ENCODE results near the gene RGL2.
"Not testable (repeated sequence)": the region's sequence is repeated elsewhere in the genome, so short reads cannot be mapped to it uniquely, and the experiment has no call there.

RGL2 gene

DNA sequence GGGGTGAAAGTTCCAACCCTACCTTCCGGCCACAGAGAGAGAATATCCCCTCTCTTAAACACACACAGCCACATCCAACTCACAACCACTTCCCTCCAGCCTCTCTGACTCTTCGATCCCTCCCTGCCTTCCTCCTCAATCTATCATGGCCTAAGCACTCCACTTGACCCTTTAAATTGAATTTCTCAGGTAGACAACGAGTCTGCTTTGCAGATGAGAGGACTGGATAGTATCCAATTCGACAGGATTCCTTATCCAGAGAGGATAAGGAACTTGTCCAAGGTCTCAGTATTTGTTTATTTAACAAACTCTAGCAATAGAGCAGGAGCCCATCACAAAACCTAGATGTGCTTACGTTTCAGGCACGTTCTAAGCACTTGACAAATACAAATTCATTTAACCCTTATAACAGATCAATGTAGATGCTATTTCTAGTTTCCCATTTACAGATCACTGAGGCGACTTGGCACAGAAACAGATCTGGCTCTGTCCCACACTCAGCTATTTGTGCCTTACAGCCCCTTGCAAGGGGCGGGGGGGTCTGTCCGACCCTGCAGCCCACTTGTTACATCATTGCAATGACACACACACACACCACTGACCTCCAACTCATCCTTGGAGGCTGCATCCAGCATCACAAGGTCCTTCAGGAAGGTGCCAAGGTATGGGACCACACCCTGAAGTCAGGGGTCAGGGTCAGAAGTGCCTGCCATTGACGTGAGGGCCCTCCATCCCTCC is 4.5 kb downstream of the RGL2 start:
- DNase-seq (ENCODE audit: low read depth in 1 of 2, low spot score in 1 of 2): no peak

DNA sequence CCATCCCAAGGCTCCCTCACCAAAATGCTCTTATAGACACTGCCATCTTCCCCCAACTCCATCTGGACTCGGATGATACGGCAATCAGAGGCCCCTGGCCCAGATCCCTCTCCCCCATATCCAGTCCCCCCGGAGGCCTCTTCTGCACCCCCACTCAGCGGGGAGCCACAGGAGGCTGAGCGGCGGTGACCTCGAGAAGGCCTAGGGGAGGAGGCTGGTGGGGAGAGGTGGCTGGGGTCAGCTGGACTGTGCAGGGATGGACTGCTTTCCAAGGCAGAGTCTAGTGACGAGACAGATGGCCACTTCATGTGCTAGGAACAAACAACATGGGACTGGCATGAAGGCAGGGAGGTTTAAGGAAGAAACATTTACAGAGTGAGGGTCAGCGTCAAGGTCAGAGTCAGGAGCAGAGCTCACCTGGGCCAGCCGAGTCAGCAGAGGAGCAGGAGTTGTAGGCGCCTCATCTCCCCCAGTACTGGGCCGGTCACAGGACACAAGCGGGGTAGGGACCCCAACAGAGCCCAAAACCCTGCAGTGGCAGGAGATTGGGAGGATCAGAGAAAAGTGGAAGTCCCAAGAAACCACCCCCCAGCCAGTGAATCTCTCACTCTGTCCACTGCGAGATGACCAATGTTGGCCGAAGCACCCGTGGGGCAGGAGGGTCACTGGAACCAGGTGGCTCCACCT is 5.6 kb downstream of the RGL2 start:
- no peak for DNase-seq (ENCODE audit: low read depth in 1 of 2, low spot score in 1 of 2)

DNA sequence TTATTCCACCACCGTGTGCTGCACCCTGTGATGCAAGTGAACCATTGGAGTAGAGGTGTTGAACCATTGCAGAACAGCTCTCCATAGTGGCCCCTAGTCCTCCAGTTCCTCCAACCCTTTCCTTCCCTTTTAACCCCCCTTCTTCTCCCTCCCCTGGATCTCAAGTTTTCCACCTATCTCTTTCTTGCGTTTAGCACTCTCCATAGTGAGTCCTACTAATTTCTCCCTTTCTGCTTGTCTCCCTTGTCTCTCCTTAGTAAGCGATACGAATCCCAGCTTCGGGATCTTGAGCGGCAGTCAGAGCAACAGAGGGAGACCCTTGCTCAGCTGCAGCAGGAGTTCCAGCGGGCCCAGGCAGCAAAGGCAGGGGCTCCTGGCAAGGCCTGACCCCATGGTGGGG is 8.3 kb downstream of the RGL2 start:
- DNase-seq (ENCODE audit: low read depth in 1 of 2, low spot score in 1 of 2): no peak

DNA sequence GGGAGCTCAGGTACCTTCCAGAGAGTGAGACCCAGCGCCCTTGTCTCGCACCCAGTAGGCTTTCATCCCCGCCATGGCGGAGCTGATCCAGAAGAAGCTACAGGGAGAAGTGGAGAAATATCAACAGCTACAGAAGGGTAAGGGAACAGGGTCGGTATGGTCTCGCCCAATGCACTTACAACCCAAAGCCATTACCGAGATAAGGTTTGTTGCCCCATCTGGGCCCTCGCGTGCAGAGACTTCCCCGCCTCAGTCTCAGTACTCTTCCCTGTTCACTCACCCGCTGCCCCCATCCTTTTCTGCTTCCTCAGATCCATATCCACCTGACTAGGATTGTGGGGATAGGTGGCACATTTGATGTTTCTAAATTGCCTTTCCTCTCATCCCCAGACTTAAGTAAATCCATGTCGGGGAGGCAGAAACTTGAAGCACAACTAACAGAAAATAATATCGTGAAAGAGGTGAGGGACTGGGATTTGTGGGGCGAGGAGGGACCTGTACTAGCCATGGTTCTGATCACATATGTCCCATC is 8.9 kb downstream of the RGL2 start:
- no peak for DNase-seq (ENCODE audit: low read depth in 1 of 2, low spot score in 1 of 2)

DNA sequence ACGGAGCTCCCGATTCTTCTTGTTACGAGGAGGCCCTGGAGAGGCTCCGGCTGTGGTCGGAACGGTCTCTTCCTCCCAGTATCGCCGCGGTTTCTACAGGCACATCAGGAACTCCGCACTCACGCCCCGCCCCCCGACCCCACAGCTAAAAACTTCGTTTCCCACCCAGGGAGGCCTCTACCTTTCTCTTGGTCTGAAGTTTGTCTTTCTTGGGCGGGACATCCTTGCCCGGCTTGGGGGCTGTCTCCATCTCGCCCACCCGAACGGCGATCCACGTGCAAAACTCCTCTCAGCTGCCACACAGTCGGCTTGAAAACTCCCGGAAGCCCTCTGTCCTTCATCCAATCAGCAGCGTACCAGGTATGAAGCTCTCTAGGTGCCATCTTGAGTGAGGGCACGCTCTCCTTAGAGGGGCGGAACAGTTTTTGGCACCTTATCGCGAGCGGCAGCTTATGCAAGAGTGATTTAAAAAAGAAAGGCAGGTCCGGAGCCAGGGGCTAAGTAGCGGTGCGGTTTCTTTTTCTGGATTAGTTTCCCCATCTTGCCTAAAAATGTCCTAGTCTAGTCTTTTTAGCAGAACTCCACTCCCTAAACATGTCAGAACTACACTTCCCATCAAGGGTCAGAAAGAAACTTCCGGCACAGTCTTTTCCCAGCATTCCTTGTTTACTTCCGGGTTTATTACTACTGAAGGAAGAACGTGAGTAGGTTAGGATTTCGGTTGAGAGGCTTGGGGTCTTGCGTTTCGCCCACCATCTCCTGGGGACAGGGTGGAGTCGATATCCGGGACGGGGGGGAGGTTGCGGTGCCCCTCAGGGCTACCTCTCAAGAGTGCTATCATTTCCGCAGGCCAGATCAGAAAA is 9.6 kb downstream of the RGL2 start, which contains the start of the genes PFDN6 and WDR46:
Gene PFDN6, plus strand, starts transcription at position 681 of the 863 bp plus-strand sequence. CDS start 256 bp downstream, outside the sequence.
Gene WDR46, minus strand, starts transcription at position 319 of the 863 bp plus-strand sequence. Its CDS starts 69 bp downstream, at position 250.
- peak; percentile 47 to 62 for DNase-seq (ENCODE audit: low read depth in 1 of 2, low spot score in 1 of 2)

DNA sequence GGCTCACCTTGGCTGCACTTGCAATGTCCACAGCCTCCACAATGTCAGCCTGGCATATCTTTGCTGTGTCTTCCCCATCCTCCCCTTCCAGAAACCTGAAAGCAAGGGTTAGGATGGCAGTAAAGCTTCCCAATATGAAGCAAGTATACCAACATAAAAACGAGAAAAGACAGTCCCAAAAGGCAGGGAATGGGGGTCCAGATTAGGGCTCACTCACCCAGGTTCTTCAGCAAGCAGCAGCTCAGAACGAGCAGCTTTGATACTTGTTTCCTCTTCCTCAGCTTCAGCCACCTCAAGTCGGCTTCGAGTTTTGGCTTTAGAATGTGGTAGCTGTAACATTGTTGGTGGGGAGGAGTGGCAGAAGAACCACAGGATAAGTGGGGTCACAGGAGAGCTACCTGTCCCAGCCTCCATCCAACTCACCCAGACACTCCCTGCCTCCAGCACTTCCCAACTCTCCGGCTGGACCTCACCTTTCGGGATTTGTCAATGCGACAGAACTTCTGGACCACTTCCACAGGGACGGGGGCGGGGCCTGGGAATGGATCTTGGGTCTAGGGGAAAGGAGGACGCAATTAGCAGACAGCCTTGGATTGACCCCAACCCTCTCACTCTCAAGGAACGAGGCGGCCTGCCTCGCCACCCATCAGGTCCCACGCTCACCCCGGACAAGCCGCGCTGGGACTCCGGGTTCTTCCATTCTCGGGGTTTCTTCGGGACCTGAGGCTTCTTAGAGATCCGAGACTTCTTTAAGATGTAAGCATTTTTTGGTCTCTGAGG is 10.4 kb downstream of the RGL2 start:
- DNase-seq (ENCODE audit: low read depth in 1 of 2, low spot score in 1 of 2): no peak

DNA sequence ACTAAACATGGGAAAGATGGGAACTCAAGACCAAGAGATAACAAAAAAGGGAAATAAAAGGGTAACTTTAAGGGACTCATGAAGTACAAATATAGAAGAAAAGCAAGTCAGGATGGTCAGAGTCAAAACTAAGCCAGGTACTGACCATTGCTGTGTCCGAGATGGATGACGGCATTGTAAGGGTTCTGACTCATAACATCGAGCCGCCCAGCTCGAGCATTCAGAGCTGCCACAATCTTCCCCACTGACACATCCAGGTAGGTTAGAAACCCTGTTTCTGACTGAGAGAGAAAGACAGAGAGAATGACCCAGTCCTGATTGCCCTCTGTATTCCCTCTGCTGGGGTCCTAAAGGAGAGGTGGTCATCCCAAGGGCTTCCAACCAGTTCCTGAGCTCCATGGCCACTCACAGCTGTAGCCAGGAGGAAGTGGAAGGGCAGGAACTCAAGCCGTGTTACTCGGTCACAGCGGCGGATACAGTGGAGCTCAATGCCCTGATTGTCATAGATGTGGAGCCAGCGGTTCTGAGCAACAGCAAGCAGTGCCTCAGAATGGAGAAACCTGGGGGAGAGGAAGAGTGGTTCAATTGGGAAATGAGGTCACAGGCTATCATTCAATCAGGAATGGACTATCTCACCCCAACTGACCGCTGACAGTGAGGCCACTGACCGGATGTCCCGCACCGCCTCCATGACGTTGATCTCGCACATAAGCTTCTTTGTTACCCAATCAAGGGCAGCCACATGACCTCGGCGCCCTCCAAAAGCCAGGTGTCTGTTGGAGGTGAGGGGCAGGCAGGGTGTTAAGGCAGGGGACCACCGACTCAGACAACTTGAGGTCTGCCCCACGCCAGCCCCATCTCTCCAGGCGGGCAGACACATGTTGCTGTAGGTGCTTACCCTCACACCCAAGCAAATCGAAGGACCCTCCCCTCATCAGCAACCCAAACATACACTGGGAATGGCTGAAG is 11.5 kb downstream of the RGL2 start:
- DNase-seq (ENCODE audit: low read depth in 1 of 2, low spot score in 1 of 2): no peak

DNA sequence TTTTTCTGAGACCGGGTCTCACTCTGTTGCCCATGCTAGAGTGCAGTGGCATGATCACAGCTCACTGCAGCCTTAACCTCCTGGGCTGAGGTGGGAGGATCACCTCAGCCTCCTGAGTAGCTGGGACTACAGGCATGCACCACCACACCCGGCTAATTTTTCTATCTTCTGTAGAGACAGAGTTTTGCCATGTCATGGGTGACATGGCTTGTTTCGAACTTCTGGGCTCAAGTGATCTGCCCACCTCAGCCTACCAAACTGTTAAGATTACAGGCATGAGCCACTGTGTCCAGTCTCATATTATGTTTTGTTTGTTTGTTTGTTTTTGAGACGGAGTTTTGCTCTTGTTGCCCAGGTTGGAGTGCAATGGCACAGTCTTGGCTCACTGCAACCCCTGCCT is 13.5 kb downstream of the RGL2 start:
- not testable (repeated sequence) for DNase-seq (ENCODE audit: low read depth in 1 of 2, low spot score in 1 of 2)

DNA sequence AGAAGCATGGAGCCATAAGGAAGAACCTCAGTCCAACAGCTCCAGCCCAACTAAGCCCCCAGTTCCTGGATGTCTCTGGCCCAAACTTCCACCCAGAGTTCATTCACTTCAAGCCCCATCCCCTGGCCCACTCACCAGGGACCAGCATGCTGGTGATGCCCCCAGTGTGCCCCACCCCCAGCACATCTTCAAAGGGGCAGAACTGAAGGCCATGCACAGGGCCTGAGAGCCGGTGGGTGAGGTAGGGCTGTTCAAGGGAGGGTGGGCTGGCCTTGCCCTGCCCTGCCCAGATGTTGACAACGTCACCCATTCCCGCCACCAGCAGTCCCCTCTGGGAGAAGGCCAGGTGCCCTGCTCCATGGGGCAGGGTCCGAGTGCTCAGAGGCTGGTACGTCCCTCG is 18.2 kb downstream of the RGL2 start:
- DNase-seq (ENCODE audit: low read depth in 1 of 2, low spot score in 1 of 2): no peak

DNA sequence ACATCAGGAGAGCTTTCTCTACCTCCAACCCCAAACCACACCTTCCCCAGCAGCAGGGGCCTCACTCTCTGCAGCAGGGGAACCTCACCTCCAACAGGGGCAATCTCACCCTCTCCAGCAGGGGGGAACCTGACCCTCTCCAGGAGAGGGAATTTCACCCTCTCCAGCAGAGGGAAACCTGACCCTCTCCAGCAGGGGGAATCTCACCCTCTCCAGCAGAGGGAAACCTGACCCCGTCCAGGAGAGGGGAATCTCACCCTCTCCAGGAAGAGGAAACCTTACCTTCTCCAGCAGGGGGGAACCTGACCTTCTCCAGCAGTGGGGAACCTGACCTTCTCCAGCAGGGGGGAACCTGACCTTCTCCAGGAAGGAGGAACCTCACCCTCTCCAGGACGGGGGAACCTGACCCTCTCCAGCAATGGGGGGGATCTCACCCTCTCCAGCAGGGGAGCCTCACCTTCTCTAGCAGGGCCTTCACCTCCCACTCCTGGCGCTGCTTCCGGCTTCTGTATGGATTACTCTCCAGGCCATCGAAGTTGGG is 18.7 kb downstream of the RGL2 start:
- DNase-seq (ENCODE audit: low read depth in 1 of 2, low spot score in 1 of 2): no peak

DNA sequence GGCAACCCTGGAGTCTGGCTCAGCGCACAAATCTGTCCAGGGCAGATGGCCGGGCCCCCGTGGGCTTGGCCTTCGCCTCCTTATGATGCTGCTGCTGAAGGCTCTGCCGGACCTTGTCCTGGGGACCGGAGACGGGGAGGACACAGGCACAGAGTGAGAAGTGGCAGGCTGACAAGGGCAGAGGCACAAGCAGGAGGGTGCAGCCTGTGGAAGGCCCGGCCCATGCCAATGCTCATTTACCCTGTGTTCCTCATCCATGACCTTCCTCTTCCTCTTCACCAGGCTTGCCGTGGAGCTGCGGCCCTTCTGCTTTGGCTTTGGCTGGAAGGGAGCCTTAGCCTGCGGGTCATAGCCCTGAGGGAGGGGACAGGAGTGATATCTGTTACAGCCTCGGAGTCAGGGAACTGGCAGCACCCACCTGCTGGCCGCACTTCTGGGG is 19.5 kb downstream of the RGL2 start:
- no peak for DNase-seq (ENCODE audit: low read depth in 1 of 2, low spot score in 1 of 2)

DNA sequence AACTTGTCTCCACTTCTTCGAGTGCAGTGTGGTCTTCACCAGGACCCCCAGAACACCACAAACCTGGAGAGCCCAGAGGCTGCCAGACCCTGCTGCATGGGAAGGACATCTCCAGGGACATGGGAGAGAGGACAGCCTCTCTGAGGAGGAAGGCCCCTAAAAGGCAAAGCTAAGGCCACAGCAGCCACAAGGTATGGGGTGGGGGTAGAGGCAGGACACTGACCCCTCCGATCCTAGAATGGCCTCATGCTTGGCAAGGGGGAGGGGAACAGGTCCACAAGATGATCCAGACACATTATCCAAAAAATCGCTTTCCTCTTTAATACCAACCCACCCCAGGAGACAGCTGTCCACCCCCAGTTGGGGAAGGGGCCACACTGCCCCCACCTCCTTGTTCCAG is 19.9 kb downstream of the RGL2 start:
- no peak for DNase-seq (ENCODE audit: low read depth in 1 of 2, low spot score in 1 of 2)

DNA sequence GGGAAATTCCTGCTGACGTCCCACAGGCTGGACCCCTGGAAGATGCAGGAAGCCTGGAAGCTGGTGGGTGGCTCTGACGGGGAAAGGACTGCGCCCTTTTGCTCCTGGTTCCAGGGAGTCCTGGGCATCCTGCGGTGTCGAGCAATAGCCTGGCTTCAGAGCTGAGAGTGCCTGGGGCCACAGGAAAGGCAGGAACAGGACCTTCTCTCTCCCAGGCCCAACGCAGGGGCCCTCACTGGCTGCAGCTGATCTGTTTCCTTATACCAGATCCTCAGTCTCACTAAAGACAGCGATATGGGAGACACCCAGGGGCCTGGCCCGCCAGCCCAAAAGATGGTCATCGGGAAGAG is 20.4 kb downstream of the RGL2 start:
- no peak for DNase-seq (ENCODE audit: low read depth in 1 of 2, low spot score in 1 of 2)

DNA sequence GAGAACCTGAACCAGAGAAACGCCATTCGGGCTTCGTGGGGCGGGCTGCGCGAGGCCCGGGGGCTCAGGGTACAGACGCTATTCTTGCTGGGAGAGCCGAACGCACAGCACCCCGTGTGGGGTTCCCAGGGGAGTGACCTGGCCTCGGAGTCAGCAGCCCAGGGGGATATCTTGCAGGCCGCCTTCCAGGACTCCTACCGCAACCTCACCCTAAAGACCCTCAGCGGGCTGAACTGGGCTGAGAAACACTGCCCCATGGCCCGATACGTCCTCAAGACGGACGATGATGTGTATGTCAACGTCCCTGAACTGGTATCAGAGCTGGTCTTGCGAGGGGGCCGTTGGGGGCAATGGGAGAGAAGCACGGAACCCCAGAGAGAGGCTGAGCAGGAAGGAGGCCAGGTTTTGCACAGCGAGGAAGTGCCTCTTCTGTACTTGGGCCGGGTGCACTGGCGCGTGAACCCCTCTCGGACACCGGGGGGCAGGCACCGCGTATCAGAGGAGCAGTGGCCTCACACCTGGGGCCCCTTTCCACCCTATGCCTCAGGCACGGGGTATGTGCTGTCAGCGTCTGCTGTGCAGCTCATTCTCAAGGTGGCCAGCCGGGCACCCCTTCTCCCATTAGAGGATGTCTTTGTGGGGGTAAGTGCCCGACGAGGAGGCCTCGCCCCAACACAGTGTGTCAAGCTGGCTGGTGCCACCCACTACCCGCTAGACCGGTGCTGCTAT is 20.9 kb downstream of the RGL2 start:
- DNase-seq (ENCODE audit: low read depth in 1 of 2, low spot score in 1 of 2): no peak

DNA sequence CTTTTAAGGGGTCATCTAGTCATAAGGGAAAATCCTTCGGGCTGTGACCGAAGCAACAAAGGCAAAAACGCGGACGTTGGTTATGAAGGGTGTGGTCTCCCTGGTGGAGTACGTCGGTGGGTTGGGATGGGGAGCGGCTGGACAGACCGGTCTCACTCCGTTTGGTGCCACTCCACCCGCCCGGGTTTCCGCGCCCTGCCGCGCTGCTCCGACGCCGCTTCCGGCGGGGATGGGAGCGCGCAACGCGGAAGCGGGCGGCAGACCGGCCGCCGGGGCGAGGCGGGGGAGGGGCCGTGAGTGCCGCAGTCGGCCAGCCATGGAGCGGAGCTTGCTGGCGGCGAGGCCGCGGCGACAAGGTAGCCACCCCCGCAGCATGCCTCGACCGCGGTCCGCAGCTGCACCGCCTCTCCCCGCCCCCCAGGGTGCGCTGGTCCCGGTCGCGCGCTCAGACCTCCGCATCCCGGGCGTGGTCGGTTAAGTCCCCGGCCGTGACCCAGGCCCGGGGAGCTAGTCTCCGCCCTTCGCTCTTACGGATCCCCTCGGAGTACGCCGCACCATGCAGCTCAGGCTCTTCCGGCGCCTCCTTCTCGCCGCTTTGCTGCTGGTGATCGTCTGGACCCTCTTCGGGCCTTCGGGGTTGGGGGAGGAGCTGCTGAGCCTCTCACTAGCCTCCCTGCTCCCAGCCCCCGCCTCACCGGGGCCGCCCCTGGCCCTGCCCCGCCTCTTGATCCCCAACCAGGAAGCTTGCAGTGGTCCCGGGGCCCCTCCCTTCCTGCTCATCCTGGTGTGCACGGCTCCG is 21.7 kb downstream of the RGL2 start, which contains the start of gene B3GALT4:
Gene B3GALT4, plus strand, starts transcription at position 260 of the 799 bp plus-strand sequence. Its CDS starts 297 bp downstream, at position 557.
- DNase-seq (ENCODE audit: low read depth in 1 of 2, low spot score in 1 of 2): peak; percentile 43 to 68

DNA sequence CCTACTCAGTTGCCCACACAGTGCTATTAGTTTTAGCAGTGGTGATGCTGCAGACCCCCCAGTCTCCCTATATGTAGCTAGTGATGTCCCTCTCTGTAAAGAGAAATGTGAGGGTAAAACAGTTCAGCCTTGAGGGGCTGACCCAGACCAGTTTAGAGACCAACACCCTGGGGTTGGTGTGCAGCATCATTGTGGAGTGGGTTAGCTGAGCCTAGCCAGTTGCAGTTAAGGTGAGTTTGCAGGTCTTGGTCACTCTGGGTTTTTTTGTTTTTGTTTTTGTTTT is 22.2 kb downstream of the RGL2 start:
- no peak for DNase-seq (ENCODE audit: low read depth in 1 of 2, low spot score in 1 of 2)

DNA sequence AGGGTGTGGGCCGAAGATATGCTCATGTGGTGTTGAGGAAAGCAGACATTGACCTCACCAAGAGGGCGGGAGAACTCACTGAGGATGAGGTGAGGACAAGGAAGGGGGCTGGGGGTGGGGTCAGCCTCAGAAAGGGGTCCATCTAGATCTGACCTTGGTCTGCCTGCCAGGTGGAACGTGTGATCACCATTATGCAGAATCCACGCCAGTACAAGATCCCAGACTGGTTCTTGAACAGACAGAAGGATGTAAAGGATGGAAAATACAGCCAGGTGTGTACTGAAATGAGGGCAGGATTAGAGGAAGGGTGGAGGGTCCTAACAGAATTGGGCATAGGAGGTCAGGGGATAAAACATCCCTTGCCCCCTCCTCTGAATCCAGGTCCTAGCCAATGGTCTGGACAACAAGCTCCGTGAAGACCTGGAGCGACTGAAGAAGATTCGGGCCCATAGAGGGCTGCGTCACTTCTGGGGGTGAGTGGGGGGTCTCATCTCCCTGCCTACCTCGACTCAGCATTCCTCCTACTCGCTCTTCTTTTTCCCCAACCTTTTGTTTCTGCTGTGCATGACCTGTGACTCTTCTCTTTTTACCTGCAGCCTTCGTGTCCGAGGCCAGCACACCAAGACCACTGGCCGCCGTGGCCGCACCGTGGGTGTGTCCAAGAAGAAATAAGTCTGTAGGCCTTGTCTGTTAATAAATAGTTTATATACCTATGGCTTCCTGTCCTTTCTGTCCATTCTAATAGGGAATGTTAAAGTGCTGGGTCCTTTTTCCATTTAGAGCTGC is 22.8 kb downstream of the RGL2 start:
- not testable (repeated sequence) for DNase-seq (ENCODE audit: low read depth in 1 of 2, low spot score in 1 of 2)

All from stimulated activated CD4-positive, alpha-beta T cell treated with anti-CD3 and anti-CD28 coated beads, Interleukin-15, amount 100 ng/mL, for 1 hour (primary cell).